GM12801 (cell line): ENCODE results near the gene NDFIP1.

Experiments used
- CTCF ChIP-seq: IDR thresholded peaks from one replicate; pipeline ENCODE4 v1.5.1; 2011; ENCODE audit warnings: control low read depth; ENCODE audit not compliant: insufficient read length; ENCODE audit errors: extremely low read depth

Gene NDFIP1

GRCh38 chr5:142197781-142198180 is 89.2 kb downstream of the NDFIP1 start:
- no peak for TF ChIP-seq CTCF

GRCh38 chr5:142199388-142199787 is 90.8 kb downstream of the NDFIP1 start:
- TF ChIP-seq CTCF = no peak

- TF ChIP-seq CTCF = no peak
Observed at GRCh38 chr5:142200387-142200786, 91.8 kb downstream of the NDFIP1 start.

- TF ChIP-seq CTCF = no peak
Observed at GRCh38 chr5:142201471-142201887, 92.9 kb downstream of the NDFIP1 start.

GRCh38 chr5:142202282-142202681 is 93.7 kb downstream of the NDFIP1 start:
- TF ChIP-seq CTCF = no peak
